ENCODE results near the gene PIK3R5.

DNA sequence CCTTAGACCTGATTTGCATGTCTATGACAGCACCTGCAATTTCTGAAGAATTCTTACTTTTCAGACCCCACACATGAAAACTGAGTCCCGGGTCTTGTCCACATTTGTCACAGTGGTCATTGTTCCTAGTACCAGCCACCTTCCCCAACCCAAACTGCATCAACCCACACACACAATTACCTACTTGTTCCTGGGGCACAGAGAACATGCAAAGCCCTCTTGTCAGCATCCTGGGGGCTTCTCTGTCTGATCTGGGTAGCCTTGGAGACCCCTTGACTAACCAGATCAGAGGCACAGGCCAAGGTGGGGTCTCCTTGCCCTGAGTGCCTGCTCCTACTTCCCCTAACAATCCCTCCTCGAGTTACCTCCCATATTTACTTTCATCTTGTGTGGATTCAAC, 61.3 kb downstream of the PIK3R5 start:
- TF ChIP-seq, protein P1, sequence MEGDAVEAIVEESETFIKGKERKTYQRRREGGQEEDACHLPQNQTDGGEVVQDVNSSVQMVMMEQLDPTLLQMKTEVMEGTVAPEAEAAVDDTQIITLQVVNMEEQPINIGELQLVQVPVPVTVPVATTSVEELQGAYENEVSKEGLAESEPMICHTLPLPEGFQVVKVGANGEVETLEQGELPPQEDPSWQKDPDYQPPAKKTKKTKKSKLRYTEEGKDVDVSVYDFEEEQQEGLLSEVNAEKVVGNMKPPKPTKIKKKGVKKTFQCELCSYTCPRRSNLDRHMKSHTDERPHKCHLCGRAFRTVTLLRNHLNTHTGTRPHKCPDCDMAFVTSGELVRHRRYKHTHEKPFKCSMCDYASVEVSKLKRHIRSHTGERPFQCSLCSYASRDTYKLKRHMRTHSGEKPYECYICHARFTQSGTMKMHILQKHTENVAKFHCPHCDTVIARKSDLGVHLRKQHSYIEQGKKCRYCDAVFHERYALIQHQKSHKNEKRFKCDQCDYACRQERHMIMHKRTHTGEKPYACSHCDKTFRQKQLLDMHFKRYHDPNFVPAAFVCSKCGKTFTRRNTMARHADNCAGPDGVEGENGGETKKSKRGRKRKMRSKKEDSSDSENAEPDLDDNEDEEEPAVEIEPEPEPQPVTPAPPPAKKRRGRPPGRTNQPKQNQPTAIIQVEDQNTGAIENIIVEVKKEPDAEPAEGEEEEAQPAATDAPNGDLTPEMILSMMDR (IDR thresholded peaks at IDR 0.05; ENCODE audit: poor library complexity, severe bottlenecking) = no peak
- TF ChIP-seq, protein P2, sequence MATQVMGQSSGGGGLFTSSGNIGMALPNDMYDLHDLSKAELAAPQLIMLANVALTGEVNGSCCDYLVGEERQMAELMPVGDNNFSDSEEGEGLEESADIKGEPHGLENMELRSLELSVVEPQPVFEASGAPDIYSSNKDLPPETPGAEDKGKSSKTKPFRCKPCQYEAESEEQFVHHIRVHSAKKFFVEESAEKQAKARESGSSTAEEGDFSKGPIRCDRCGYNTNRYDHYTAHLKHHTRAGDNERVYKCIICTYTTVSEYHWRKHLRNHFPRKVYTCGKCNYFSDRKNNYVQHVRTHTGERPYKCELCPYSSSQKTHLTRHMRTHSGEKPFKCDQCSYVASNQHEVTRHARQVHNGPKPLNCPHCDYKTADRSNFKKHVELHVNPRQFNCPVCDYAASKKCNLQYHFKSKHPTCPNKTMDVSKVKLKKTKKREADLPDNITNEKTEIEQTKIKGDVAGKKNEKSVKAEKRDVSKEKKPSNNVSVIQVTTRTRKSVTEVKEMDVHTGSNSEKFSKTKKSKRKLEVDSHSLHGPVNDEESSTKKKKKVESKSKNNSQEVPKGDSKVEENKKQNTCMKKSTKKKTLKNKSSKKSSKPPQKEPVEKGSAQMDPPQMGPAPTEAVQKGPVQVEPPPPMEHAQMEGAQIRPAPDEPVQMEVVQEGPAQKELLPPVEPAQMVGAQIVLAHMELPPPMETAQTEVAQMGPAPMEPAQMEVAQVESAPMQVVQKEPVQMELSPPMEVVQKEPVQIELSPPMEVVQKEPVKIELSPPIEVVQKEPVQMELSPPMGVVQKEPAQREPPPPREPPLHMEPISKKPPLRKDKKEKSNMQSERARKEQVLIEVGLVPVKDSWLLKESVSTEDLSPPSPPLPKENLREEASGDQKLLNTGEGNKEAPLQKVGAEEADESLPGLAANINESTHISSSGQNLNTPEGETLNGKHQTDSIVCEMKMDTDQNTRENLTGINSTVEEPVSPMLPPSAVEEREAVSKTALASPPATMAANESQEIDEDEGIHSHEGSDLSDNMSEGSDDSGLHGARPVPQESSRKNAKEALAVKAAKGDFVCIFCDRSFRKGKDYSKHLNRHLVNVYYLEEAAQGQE (IDR thresholded peaks at IDR 0.05; ENCODE audit: borderline replicate concordance) = no peak
- TF ChIP-seq POLR2AphosphoS5 (IDR thresholded peaks at IDR 0.05) (no peak), MXI1 (conservative IDR thresholded peaks at IDR 0.05; ENCODE audit: poor library complexity, severe bottlenecking) (no peak), EZH2 (IDR thresholded peaks at IDR 0.05; ENCODE audit: borderline replicate concordance, insufficient read depth, low read length, poor library complexity, severe bottlenecking) (no peak), RAD21 (conservative IDR thresholded peaks at IDR 0.05) (no peak), EP300 (conservative IDR thresholded peaks at IDR 0.05; ENCODE audit: poor library complexity, severe bottlenecking) (no peak), SMC3 (conservative IDR thresholded peaks at IDR 0.05; ENCODE audit: poor library complexity) (no peak)

Data from neural cell (in vitro differentiated cells).